HG02943 (cell line): ENCODE results near the gene LRRC8C.
A peak's percentile ranks its signal among the peaks of the same experiment; 100 is the strongest.

Source experiments
- ATAC-seq: cut with Tn5 transposase; IDR thresholded peaks from one replicate; pipeline ENCODE4 v1.9.1; 2021; ENCODE audit warnings: mild to moderate bottlenecking, low read depth, moderate library complexity; ENCODE audit not compliant: unreplicated experiment

The LRRC8C gene

GRCh38 chr1:89633248-89633799, 404 bp downstream of the LRRC8C start:
- peak; percentile 53 for ATAC-seq

GRCh38 chr1:89633800-89634625, 1.1 kb downstream of the LRRC8C start:
- peak; percentile 4 for ATAC-seq

GRCh38 chr1:89635825-89636815, 3.2 kb downstream of the LRRC8C start:
- ATAC-seq, result no peak

- ATAC-seq, result no peak
Measured at GRCh38 chr1:89637496-89637895, 4.6 kb downstream of the LRRC8C start.

GRCh38 chr1:89640440-89640839, 7.5 kb downstream of the LRRC8C start:
- no peak for ATAC-seq

GRCh38 chr1:89641781-89642180, 8.9 kb downstream of the LRRC8C start:
- no peak for ATAC-seq

- ATAC-seq, result no peak
Measured at GRCh38 chr1:89643577-89643976, 10.7 kb downstream of the LRRC8C start.

GRCh38 chr1:89644119-89644814, 11.3 kb downstream of the LRRC8C start:
- no peak for ATAC-seq

- no peak for ATAC-seq
Measured at GRCh38 chr1:89646259-89646658, 13.3 kb downstream of the LRRC8C start.

- ATAC-seq, result no peak
Measured at GRCh38 chr1:89649783-89650182, 16.9 kb downstream of the LRRC8C start.

- ATAC-seq, result no peak
Measured at GRCh38 chr1:89652373-89652772, 19.5 kb downstream of the LRRC8C start.

GRCh38 chr1:89657886-89658285, 25.0 kb downstream of the LRRC8C start:
- peak; percentile 70 for ATAC-seq

- ATAC-seq, result no peak
Measured at GRCh38 chr1:89659322-89660081, 26.6 kb downstream of the LRRC8C start.

GRCh38 chr1:89660224-89661061, 27.5 kb downstream of the LRRC8C start:
- no peak for ATAC-seq

GRCh38 chr1:89665941-89666340, 33.0 kb downstream of the LRRC8C start:
- no peak for ATAC-seq

- ATAC-seq, result no peak
Measured at GRCh38 chr1:89666640-89667039, 33.7 kb downstream of the LRRC8C start.

GRCh38 chr1:89667691-89668090, 34.8 kb downstream of the LRRC8C start:
- no peak for ATAC-seq

GRCh38 chr1:89668961-89669360, 36.0 kb downstream of the LRRC8C start:
- ATAC-seq, result no peak

- no peak for ATAC-seq
Measured at GRCh38 chr1:89669441-89669840, 36.5 kb downstream of the LRRC8C start.
